ENCODE measurements around the gene HS6ST3.

DNA sequence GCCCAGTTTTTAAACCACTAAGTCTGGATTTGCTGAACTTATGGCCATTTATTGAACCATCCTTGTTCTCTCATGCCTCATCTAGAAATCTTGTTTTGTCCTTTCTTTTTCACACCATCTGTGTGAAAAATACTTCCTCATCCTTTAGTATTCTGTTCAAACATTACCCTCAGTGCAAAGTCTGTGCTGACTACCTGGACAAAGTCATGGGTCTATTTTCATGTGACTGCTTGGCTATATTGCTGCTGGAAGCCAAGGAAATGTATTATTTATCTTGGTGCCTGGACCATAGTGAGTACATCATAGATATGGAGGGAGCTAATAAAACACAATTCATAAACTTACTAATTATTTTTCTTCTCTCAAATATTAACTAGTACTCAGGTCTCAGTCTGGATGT is 591.9 kb downstream of the HS6ST3 start:
- TF ChIP-seq CTCF (IDR thresholded peaks at IDR 0.05) (no peak), POLR2AphosphoS5 (IDR thresholded peaks at IDR 0.05) (no peak), POLR2A (IDR thresholded peaks at IDR 0.05) (no peak)

All from transverse colon (tissue), 4 donors.